SH-SY5Y (cell line): ENCODE measurements around the gene TYW1.

Experiments
- GATA2 ChIP-seq: IDR thresholded peaks from 2 replicates; pipeline ENCODE4 v1.6.1; 2011; ENCODE audit warnings: mild to moderate bottlenecking, low read depth, low read length
- GATA3 ChIP-seq: IDR thresholded peaks from 2 replicates; pipeline ENCODE4 v1.6.1; 2011; ENCODE audit warnings: low read depth, mild to moderate bottlenecking, low read length, moderate library complexity

DNA sequence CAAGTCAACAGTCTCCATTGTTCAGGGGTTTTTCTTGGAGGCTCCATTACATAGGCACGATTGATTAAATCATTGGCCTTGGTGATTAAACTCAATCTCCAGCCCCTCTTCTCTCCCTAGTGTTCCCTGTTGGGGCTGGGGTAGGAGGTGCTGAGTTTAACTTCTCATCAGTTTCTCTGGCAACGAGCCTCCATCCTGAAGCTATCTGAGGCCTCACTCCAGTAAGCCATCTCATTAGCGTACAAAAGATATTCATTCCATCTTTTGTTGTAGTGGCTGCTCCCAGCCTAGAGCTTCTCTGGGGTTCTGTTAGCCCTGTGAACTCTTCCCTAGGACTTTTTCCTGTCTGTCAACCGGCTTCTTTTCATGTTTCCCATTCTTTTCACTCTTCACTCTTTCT is 11.6 kb downstream of the TYW1 start:
- no peak for TF ChIP-seq GATA2
- TF ChIP-seq GATA3: no peak
